Fibroblast of peridontal ligament (primary cell): ENCODE data around the gene GABRE.

ENCODE experiments used
- DNase-seq: peaks from one replicate; pipeline ENCODE4 v3.0.0-alpha.2; 2010; ENCODE audit errors: extremely low read depth

The GABRE gene, protein sequence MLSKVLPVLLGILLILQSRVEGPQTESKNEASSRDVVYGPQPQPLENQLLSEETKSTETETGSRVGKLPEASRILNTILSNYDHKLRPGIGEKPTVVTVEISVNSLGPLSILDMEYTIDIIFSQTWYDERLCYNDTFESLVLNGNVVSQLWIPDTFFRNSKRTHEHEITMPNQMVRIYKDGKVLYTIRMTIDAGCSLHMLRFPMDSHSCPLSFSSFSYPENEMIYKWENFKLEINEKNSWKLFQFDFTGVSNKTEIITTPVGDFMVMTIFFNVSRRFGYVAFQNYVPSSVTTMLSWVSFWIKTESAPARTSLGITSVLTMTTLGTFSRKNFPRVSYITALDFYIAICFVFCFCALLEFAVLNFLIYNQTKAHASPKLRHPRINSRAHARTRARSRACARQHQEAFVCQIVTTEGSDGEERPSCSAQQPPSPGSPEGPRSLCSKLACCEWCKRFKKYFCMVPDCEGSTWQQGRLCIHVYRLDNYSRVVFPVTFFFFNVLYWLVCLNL

DNA sequence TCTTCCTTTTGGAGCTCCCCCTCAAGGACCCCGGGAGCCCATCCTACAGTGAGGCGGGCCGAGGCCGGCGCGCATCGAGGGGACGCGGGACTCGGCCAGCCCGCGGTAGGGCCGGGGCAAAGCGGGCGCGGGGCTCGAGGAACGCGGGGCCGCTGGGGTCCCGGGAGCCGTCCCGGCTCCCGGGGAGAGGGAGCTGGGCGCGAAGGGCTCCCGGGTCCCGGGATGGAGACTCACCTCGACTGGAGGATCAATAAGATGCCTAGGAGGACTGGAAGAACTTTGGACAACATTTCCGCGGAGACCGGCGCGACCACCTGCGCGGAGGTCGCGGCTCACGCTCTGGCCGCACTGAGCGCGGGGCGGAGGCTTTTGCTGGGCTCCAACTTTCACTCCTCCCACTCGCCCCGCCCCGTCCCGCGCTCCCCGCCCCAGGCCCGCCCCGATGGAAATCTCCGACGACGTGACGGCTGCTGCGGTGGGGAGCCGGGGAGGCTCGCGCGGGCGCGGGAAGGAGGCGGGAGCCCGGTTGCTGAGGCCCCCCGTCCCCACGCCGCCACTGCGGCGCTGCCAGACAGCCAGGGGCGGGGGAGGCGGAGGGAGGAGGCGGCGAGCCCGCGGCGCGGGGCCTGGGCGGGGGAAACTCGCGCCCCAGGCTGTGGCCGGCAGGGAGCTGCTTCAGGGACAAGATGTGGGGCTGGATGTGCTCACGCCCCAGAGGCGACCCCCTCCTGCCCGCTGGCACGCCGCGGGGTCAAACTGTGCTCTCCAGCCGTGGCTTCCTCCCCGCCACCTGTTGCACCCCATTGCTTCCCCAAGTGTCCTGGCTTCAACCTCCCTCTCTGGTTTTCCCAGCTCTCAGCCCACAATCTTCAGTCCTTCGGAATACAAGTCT lies at the start of gene GABRE:
Gene GABRE (minus strand): TSS at position 341 of the 892 bp plus-strand sequence. CDS start 51 bp downstream, at position 290.
- DNase-seq, result no peak

DNA sequence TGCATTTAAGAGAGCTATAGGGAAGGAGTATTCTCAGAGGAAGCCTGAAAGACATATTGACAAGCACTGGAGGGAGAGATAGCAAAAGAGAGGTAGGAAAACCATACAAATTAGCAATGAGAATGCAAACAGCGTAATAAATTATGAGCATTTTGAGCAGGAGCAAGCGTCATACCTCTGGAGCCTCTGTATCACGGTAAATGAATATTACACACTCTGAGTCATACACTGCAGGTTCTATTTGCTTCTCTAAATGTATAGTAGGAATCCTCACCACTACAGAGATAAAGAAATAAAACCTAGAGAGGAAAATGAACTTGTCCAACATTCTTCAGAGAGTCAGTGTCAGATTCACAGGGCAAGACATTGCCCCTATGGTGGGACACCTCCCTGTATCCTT lies 46.4 kb upstream of the GABRE start:
- DNase-seq, result no peak

DNA sequence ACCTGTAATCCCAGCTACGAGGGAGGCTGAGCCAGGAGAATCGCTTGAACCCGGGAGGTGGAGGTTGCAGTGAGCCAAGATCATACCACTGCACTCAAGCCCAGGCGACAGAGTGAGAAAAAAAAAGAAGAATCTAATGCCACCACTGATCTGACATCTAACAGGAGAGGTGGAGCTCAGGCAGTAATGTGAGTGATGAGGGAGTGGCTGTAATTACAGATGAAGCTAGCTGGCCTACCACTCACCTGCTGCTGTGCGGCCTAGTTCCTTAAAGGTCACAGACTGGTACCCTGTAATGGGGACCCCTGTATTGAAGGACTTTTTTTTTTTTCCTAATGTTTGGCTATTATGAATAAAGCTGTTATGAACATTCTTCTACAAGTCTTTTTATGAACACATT lies 25.3 kb upstream of the GABRE start:
- DNase-seq, result no peak

DNA sequence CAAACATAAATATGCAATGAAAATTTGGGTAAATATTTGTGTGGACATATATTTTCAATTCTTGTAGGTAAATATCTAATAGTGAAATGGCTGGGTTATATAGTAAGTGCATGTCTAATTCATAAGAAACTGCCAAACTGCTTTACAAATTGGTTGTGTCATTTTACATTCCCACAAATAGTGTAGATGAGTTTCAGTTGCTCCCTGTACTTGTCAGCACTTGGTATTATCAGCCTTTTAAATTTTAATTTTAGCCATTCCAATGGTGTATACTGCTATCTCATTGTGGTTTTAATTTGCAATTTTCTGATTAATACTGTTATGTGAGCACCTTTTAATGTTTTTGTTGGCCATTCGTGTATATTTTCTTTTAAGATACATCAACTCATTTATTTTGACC lies 23.1 kb upstream of the GABRE start:
- DNase-seq, result no peak

DNA sequence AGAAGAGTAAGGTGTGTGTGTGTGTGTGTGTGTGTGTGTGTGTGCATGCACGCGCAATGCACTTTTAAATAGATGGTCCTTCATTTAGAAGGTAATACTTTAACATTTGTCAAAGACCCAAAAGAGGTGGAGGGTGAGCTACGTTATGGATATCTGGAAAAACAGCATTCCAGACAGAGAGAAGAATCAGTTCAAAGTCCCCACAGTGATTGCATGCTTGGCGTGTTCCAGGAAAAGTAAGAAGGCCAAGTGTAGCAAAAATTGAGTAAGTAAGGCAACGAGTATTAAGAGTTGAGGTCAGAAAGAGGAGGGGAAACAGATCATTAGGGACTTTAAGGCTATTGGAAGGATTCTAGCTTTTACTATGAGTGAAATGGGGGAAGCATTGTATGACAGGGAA lies 21.9 kb upstream of the GABRE start:
- no peak for DNase-seq

DNA sequence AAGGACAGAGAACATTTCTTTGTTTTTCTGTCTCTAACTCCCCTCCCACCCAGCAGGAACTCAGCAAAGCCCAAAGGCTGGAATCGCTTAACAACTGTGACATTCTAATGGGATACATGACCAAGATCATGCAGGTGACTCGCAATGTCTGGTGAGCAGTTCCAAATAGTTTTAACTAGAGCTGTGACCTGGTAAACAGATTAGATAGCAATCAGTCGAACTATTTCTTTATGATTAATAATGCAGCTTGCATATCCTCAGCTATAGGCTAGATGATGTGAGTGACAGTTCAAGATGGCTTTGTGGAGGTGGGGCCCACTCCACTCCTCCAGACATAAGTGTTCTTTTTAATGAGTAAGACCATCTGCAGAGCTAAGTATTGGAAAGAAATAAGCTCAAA lies 20.0 kb upstream of the GABRE start:
- DNase-seq, result no peak

DNA sequence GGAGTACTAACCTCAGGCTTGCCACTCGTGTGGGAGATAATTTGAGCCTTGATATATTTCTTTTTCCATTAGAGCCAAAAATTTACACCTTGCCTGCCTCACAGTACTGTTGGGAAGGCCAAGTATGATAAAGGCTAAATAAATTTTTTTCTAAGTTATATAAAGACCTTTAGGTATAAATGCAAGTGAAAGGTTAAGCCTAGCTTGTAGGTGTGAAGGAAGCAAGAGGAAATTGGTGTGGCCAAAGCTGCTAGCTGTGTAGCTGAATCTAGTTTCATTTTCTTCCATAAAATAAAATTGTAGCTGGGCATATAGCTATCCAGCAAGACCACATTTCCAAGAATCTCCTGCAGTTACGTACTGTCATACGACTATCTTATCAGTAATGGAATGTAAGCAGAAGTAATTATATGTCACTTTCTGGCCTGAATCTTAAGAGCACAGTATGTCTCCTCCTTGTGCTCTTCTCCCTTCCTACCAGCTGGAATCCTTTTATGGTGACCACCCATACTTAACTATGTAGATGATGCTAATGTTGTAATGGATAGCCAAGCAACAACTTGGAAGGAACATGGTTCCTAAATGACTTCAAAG lies 14.3 kb upstream of the GABRE start:
- DNase-seq, result no peak

DNA sequence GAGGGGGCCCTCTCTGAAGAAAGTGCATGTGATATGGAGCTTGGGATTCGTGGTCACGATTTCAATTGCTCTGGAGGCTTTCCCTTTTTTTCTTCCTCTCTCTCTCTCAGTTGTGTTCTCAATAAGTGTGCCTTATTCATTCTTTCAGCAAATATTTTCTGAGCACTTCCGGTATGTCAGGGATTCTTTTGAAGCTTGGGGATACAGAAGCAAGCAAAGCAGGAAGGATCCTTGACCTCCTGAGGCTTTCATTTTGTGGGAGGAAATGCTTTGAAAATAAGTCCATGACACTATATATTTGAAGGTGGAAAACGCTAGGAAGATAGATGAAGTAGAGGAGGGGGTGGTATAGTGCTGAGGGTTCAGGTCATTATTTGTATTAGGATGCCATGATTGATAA lies 12.6 kb upstream of the GABRE start:
- no peak for DNase-seq

DNA sequence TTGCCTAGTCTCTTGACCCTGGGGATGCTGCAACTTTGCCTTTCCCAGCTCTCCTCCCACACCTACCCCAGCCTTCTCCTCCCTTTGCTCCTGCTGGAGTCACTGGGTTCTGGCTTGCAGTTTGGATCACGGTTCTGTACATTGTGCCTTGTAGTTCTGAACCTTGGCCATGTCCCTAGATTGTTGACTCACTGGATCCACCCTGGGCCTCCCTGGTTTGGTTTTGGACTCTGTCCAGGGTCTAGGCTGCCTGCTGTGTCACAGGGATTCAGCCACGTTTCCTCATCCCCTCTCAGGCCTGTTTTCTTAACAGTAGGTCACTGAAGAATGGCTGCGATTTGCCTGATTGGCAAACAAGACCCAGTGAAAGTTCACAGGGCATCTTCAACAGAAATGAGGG lies 11.5 kb upstream of the GABRE start:
- peak; percentile 59 for DNase-seq

DNA sequence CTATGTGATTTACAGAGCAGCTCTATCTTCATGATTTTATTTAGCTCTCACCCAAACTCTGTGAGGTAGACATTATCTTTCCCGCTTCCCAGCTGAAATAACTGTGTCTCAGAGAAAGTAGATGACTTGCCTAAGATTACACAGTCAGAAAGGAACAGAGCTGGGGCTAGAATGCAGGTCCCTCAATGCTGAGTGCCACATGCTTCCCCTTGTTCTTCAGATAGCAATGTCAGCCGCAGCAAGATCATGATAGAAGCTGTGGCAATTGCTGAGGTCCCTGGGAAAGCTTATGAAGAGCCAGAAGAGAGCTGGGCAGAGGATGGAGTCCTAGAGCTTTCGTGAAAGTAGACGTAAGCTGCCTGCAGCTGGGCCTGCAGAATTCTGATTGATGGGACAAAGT lies 11.1 kb upstream of the GABRE start:
- no peak for DNase-seq

DNA sequence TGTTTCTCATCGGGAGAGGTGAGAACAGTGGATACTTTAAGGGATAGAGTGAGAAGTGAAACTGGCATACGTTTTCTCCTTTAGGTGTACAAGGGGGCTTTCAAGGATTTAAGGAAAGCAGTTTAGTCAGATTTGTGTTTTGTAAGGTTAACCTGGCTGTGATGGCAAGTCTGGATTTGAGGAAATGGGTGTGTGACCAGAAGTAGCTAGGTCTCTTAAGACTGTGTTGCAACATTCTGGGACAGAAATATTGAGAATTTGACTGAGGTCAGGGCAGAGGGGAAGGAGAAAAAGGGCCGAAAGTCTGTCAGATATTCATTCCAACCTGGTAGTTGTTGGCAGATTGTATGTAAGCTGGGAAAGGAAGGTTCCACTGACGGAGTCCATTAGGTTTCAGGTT lies 10.4 kb upstream of the GABRE start:
- no peak for DNase-seq

DNA sequence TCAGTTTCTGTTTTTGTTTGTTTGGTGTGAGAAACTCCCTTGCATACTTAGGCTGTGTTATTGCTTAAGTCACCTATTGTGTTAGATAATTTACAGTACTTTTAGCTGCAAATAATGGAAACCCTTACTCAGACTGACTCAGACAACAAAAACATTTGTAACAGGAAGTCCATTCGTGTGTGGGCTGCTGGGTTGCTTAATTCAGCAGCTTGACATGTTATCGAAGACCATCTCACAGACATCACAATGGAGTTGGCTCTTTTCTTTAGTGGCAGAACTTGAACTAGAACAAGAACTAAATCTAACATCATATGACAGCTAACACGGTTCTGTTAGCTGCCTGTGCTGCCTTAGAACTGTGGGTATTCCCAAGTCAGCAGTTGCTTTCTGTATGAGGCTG lies 9.9 kb upstream of the GABRE start:
- peak; percentile 59 for DNase-seq

DNA sequence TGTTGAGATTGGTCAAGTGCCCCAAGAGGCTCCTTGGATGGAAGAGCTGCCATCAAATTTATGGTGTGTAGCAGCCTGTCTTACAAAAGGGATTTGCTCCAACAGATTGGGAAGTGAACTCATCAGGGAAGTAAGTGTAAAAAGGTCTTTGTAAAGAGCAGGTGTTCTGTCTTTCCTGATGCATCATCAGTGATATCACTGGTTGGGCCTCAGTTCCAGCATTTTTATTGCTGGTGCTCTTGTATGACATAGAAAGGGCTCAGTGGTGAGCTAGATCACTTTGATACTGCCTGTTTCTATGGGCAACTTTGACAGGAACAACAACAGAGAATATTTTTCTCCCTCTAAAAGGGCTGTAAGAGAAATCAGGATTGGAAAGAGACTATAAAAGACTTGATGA lies 8.7 kb upstream of the GABRE start:
- DNase-seq, result no peak

DNA sequence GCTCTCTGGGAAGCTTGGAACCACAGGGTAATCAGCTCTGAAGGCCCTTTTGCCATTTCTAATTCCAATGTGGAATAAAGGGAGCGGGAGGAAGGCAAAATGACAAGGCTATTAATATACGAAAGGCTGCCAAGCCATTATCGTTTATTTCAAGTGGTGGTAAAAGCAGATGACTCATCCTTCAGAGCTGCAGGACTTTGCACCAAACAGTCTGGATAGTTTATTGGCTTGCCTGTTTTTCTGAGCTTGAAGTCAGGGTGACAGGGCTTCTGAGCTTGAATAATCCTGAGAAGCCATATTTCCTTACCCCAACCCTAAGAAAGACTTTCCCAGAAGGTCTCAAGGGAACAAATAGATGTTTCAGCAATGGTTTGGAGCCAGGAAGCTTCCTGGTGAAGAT lies 7.7 kb upstream of the GABRE start:
- peak; percentile 78 for DNase-seq

DNA sequence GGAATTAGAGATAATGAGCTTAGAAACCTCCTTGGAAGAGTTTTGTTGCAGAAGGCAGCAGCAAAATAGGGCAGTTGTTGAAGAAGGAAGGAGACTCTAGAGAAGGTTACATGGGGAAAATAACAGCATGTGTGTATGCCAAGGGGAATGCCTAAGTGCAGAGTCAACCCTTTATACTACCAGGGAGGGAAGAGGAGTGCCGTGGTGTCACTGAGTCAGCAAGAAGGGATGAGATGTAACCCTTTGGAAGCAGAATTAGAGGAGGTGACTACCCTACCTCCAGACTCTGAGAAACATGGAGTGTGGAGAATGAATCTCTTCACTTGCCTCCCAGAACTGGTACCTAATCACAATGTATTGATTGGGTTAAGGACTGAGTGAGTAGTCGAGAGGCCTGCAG lies 6.7 kb upstream of the GABRE start:
- peak; percentile 48 for DNase-seq

DNA sequence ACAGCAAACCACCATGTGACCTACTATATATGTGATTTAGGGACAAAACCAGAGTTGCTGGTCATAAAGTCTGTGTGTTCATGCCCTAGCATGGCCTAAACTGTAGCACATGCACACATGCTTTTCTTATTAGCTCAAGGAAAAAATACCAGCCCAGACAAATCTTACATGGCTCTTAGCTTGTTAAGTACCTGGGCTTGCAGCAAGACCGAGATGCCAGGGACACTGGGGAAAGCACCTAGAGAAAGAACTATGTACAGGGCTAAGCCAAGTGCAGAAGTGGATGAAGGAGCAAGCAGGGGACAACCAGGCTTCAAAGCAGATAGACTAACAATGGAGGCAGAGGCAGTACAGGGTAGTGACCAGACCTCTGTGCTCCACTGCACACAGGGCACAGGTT lies 3.4 kb upstream of the GABRE start:
- no peak for DNase-seq

DNA sequence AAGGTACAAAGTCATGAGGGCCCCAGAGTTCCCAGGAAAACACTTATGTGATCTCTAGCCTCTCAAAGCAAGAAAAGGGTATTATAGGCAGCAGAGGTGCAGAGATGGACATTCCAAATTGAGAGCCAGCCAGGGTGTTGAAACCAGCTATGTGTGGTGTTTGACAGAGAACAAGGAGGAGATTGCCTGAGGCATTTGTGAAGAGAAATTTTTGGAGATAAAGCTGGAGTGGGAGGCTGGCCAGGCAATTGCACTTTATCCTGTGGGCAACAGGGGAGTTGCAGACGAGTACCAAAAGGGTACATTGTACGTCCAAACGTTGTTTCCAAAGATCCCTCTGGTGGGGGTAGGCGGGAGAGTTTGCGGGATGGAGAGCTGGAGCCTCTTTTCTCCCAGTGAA lies 2.5 kb upstream of the GABRE start:
- no peak for DNase-seq

DNA sequence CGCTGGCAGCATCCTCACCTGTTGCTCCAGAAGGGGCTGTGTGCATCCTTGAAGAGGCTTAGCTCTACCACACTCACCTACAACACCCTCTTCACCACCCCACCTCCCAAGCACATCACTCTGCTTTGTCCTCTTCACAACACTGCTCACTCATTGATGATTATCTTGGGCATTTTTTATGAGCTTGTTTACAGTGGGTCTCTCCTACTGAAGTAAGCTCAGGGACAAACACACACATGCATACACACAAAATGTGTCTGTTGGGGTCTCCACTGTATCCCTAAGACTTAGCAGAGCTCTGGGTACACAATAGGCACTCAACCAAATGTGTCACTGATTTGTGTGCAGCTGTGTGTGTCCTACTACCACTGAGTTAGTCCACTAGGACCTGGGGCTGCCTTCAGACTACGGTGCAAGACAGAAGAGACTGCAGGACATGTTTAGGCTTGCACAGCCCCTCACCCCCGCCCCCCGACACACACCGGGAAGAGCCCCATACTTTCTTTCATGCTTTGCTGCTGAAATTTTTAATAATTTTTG lies 1.3 kb upstream of the GABRE start:
- DNase-seq, result no peak

DNA sequence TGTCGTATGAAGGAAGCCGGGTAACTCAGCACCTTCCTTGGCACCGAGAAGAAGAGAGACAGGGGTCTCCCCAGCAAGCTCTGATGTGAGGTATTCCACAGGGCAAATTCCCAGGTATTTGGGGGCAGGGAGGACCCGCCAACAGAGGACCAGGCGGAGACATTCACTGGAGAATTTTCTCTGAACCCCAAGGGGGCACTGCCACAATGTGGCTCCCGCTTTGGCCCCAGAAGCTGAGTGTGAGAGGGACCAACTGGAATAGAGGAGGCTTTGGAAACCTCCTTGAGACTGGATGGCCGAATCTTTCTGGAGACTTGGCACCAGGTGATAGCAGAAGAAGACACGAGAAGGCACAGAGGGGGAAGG lies 735 bp upstream of the GABRE start:
- no peak for DNase-seq

DNA sequence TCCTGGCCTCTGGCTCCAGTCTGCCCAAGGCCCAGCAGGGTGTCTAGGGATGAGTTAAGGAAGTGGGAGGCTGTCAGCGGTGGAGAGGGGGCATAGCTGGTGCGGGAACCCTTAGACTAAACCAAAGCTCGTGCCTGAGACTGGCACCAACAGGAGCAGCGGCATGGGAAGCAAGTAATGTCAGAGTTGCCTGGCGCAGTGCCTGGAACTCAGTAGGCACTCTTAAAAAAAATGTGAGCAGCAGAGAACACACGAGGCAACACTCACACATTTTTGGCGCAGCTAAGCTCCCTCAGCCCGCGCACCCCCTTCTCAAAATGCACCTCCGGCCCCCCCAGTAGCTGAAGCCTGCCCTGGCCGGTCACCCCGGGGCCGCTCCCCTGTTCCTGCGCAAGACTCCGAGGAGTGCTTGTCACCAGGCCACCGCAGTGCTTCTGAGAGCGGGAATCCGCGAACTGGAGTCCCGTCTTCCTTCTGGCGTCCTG lies 583 bp downstream of the GABRE start:
- no peak for DNase-seq

DNA sequence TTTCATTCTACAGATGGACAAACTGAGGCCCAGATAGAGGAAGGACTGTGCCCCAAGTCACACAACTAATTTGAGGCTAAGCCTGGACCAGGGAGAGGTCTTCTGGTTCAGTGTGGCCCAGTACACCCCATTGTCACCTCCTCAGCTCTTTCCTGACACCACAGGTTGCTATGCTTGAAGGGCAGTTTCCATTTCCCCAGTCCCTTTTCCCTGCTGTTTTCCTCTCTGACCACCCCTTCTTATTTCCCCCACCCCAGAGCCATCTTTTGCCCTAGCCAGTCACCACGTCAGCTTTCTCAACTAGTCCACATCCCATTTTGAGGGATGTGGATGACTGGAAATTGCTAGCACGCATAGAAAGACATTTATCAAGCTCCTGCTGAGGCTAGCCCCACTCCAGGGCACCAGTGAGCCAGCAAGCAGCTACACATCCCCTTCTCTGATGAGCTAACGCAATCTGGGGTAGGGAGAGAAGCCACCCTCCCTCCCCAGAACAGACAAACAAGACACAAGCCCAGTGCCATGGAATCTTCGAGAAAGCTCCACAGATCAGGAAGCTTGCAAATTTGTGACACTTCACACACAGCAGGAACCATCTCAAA lies 1.3 kb downstream of the GABRE start:
- no peak for DNase-seq

DNA sequence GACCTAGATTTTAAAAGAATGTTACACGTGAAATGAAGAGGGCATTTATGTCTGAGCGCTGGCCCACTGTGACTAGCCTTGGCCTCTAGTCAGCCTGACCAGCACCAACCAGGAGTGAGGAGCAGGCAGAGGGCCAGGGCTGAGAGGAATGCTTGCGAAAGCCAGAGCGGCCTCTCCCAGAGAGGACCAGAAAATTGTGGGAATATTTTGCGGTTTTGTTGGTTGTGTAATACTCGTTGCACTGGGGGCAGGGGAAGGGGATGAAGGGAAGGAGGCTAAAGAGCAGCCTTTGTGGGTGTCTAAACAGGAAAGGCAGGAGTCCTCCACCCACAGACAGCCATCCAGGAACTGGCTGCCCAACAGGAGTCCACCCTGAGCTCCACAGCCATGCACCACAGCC lies 3.8 kb downstream of the GABRE start:
- DNase-seq, result peak; percentile 88
